GM12865 (cell line): ENCODE results near the gene CCDC85B.
A peak's percentile ranks its signal among the peaks of the same experiment; 100 is the strongest.

Experiments used
- DNase-seq: peaks from one replicate; pipeline ENCODE4 v3.0.0; 2010; ENCODE audit warnings: low read depth
- H3K4me3 ChIP-seq: 2 replicates; pipeline ENCODE4 v1.5.1; 2011; ENCODE audit warnings: mild to moderate bottlenecking, low read depth, low read length, control low read depth
- TF ChIP-seq, protein P1 (sequence below): IDR thresholded peaks from 2 replicates; pipeline ENCODE4 v1.5.1; 2011; ENCODE audit warnings: low read length, control low read depth, low read depth, inconsistent platforms; ENCODE audit not compliant: insufficient read depth; ENCODE audit errors: missing control alignments

Gene CCDC85B

DNA sequence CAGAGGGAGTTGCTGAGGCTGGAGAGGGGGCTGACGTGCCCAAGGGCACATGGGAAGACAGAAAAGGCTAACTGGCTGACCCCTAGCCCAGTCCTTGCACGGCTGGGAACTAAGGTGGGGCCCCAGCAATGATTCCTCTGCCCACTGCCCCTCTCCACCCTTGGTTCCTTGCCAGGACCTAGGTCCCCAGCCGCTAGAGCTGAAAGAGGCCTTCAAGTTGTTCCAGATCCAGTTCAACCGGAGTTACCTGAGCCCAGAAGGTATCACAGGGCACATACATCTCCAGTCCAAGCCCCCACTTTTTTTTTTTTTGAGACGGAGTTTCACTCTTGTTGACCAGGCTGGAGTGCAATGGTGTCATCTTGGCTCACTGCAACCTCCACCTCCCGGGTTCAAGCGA lies 10.4 kb upstream of the CCDC85B start:
- no peak overlapping the region for H3K4me3 ChIP-seq
- TF ChIP-seq, protein P1, sequence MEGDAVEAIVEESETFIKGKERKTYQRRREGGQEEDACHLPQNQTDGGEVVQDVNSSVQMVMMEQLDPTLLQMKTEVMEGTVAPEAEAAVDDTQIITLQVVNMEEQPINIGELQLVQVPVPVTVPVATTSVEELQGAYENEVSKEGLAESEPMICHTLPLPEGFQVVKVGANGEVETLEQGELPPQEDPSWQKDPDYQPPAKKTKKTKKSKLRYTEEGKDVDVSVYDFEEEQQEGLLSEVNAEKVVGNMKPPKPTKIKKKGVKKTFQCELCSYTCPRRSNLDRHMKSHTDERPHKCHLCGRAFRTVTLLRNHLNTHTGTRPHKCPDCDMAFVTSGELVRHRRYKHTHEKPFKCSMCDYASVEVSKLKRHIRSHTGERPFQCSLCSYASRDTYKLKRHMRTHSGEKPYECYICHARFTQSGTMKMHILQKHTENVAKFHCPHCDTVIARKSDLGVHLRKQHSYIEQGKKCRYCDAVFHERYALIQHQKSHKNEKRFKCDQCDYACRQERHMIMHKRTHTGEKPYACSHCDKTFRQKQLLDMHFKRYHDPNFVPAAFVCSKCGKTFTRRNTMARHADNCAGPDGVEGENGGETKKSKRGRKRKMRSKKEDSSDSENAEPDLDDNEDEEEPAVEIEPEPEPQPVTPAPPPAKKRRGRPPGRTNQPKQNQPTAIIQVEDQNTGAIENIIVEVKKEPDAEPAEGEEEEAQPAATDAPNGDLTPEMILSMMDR: no peak
- DNase-seq: no peak

GRCh38 chr11:65880844-65881421 lies 9.5 kb upstream of the CCDC85B start:
- TF ChIP-seq, protein P1: no peak
- no peak overlapping the region for H3K4me3 ChIP-seq
- DNase-seq: no peak

DNA sequence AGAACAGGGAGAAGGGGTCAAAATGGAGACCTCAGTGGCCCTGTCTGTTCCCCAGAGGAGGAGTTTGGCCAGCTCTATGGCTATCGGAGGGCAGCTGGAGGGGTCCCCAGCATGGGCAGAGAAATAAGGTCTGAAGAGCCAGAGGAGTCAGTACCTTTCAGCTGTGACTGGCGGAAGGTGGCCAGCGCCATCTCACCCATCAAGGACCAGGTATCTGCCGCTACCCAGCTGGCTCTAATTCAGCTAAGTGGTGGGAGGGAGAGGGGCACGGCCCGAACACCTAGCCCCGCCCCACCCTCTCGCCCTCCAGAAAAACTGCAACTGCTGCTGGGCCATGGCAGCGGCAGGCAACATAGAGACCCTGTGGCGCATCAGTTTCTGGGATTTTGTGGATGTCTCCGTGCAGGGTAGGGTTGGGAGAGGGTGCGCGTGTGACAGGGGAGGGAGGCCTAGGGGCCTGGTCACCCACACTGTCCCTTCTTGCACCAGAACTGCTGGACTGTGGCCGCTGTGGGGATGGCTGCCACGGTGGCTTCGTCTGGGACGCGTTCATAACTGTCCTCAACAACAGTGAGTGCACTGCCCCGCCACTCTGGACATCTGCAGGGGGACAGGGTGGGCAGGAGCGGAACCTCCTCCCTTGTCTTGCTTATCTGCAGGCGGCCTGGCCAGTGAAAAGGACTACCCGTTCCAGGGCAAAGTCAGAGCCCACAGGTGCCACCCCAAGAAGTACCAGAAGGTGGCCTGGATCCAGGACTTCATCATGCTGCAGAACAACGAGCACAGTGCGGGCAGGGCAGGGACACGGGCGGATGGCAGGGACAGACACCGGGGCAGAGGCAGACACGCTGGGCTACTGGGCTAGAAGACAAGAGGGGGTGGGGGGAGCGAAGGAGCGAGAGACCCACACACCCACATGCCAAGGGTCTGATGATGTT lies 8.1 kb upstream of the CCDC85B start:
- TF ChIP-seq, protein P1: no peak
- DNase-seq: no peak
- H3K4me3 ChIP-seq: no peak overlapping the region

DNA sequence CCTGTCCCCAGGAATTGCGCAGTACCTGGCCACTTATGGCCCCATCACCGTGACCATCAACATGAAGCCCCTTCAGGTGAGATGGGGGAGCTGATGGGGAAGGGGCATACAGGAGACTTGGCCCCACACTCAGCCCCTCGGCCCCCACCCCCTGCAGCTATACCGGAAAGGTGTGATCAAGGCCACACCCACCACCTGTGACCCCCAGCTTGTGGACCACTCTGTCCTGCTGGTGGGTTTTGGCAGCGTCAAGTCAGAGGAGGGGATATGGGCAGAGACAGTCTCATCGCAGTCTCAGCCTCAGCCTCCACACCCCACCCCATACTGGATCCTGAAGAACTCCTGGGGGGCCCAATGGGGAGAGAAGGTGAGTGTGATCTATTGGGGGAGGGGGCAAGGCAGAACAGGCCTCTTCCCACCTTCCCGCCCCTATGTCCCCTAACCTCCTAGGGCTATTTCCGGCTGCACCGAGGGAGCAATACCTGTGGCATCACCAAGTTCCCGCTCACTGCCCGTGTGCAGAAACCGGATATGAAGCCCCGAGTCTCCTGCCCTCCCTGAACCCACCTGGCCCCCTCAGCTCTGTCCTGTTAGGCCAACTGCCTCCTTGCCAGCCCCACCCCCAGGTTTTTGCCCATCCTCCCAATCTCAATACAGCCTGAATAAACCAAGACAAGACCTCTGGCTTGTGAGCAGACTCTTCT lies 7.3 kb upstream of the CCDC85B start:
- no peak for DNase-seq
- TF ChIP-seq, protein P1: no peak
- H3K4me3 ChIP-seq: no peak overlapping the region

GRCh38 chr11:65883786-65884715 lies 6.4 kb upstream of the CCDC85B start:
- no peak for DNase-seq
- H3K4me3 ChIP-seq: no peak overlapping the region
- TF ChIP-seq, protein P1: no peak

GRCh38 chr11:65884716-65885092 lies 5.8 kb upstream of the CCDC85B start:
- TF ChIP-seq, protein P1: peak; percentile 100
- peak; percentile 90 for DNase-seq
- H3K4me3 ChIP-seq: no peak overlapping the region
